Measurements from ENCODE around the gene ARHGEF2. TPM values are rescaled to one million over a fixed set of nuclear protein-coding genes. Genes with fewer than 3 reads are reported as not detected.
"Not testable (repeated sequence)": the region's sequence is repeated elsewhere in the genome, so short reads cannot be mapped to it uniquely, and the experiment has no call there.

The ARHGEF2 gene
- total and polyA plus RNA-seq, 2 donors (not counting 3 experiments of a cell fraction or from before 2014, with no cell fraction given), result 59.2 to 118 TPM

DNA sequence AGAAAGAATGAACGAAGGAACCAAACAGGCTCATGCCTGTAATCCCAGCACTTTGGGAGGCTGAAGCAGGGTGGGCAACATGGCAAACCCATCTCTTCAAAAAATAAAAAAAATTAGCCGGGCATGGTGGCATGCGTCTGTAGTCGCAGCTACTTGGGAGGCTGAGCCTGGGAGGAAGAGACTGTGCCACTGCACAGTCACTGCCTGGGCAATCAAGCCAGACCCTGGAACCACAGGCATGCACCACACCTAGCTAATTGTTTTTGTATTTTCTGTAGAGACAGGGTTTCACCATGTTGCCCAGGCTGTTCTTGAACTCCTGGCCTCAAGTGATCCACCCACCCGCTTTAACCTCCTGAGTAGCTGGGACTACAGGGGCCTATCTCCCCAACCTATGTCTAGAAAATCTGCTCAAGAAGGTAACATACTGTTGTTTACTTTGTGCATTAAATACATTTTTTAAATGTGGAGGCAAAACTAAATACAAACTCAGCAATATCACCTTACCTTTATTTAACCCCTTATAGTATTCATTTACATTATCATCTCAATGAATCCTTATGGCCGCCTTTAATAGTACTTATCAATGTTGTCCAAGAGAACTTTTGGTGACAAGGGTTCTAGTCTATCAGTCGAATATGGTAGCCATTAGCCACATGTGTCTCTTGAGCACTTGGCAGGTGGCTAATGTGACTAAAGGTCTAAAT lies 46.9 kb downstream of the ARHGEF2 start:
- peaks cover 66% of the 10 kb centered on the region for H3K79me2 ChIP-seq (ENCODE audit: control insufficient read depth, insufficient read depth, low read length)
- H3K27me3 ChIP-seq (ENCODE audit: control insufficient read depth in 2 of 2, insufficient read depth in 2 of 2, low read length in 2 of 2), result no peaks in the 10 kb centered on the region
- POLR2A ChIA-PET, result no interaction called here
- DNase-seq (ENCODE audit: low read depth, low spot score), result no peak
- intact Hi-C loops (cut with micrococcal nuclease) (no loop called here), dilution Hi-C loops (cut with MboI; ENCODE audit: extremely low pct_ligation_motif_present, low sequenced_read_pairs) (no loop called here)
- no peak overlapping the region for H2AFZ ChIP-seq (ENCODE audit: low read depth, low read length)
- peak overlapping the region; percentile 84 for H3K4me2 ChIP-seq (ENCODE audit: insufficient read depth, low read length)
- no peak for TF ChIP-seq EZH2 (IDR thresholded peaks at IDR 0.05; ENCODE audit: borderline replicate concordance, low read depth, low read length, severe bottlenecking)
- peak; percentile 12 for TF ChIP-seq POLR2A (IDR thresholded peaks at IDR 0.05; ENCODE audit: low read depth, low read length)
- TF ChIP-seq MYC (IDR thresholded peaks at IDR 0.05; ENCODE audit: low read depth, low read length), result no peak
- TF ChIP-seq POLR2AphosphoS5 (IDR thresholded peaks at IDR 0.05; ENCODE audit: insufficient read depth, low read depth, low read length), result no peak
- TF ChIP-seq MAX (IDR thresholded peaks at IDR 0.05; ENCODE audit: insufficient read depth, insufficient read length), result no peak
- H3K27ac ChIP-seq (ENCODE audit: insufficient read depth, low read depth, low read length), result no peak overlapping the region
- H3K9ac ChIP-seq (replicated peaks; ENCODE audit: extremely low read depth, insufficient read depth, low read length), result no peak overlapping the region
- peaks cover 42% of the 10 kb centered on the region for H3K4me1 ChIP-seq (ENCODE audit: control insufficient read depth, extremely low read depth, insufficient read depth, low read length)
- peaks cover 4% of the 10 kb centered on the region for H4K20me1 ChIP-seq (replicated peaks; ENCODE audit: control insufficient read depth, extremely low read depth, insufficient read depth, low read length)
- no TSS peak for BruUV-seq (replicated peaks)
- peak overlapping the region in 2 of 3 experiments; percentile 9 to 21 for H3K4me3 ChIP-seq (replicated peaks in 1 of 3; ENCODE audit: insufficient read depth in 1 of 3, low read depth in 1 of 3, low read length in 3 of 3)
- CTCF ChIA-PET, result interaction anchor here (0.7 to 6.7 kb wide), 7 partner anchors 10 to 135 kb away, joined by 3 to 57 read pairs (median 3); no protein-coding TSS in a partner anchor
- H3K9me3 ChIP-seq (replicated peaks; ENCODE audit: control insufficient read depth, insufficient read depth, low read length), result no peaks in the 10 kb centered on the region
- H3K36me3 ChIP-seq (ENCODE audit: control insufficient read depth in 2 of 2, extremely low read depth in 1 of 2, insufficient read depth in 2 of 2, low read length in 2 of 2), result peaks cover 18 to 28% of the 10 kb centered on the region in 2 experiments
- FAIRE-seq, result peak; percentile 4
- H3K9me1 ChIP-seq (replicated peaks; ENCODE audit: control insufficient read depth, extremely low read depth, insufficient read depth, low read length), result no peaks in the 10 kb centered on the region

GRCh38 chr1:155930725-155931124 lies 47.6 kb downstream of the ARHGEF2 start:
- Histone ChIP-seq H3K36me3 (ENCODE audit: control insufficient read depth in 2 of 2, extremely low read depth in 1 of 2, insufficient read depth in 2 of 2, low read length in 2 of 2) (peaks cover 24 to 34% of the 10 kb centered on the region in 2 experiments), H3K4me2 (ENCODE audit: insufficient read depth, low read length) (peak overlapping the region; percentile 84), H3K4me1 (ENCODE audit: control insufficient read depth, extremely low read depth, insufficient read depth, low read length) (peaks cover 42% of the 10 kb centered on the region), H3K79me2 (ENCODE audit: control insufficient read depth, insufficient read depth, low read length) (peaks cover 70% of the 10 kb centered on the region), H3K4me3 (replicated peaks in 1 of 3; ENCODE audit: insufficient read depth in 1 of 3, low read depth in 1 of 3, low read length in 3 of 3) (peak overlapping the region in 1 of 3 experiments; percentile 21)
- H3K9me3 ChIP-seq (replicated peaks; ENCODE audit: control insufficient read depth, insufficient read depth, low read length); dilution Hi-C loops (cut with MboI; ENCODE audit: extremely low pct_ligation_motif_present, low sequenced_read_pairs); H3K9ac ChIP-seq (replicated peaks; ENCODE audit: extremely low read depth, insufficient read depth, low read length); H3K27ac ChIP-seq (ENCODE audit: insufficient read depth, low read depth, low read length); H2AFZ ChIP-seq (ENCODE audit: low read depth, low read length); FAIRE-seq; H4K20me1 ChIP-seq (replicated peaks; ENCODE audit: control insufficient read depth, extremely low read depth, insufficient read depth, low read length); POLR2A ChIA-PET; H3K27me3 ChIP-seq (ENCODE audit: control insufficient read depth in 2 of 2, insufficient read depth in 2 of 2, low read length in 2 of 2); BruUV-seq (replicated peaks); H3K9me1 ChIP-seq (replicated peaks; ENCODE audit: control insufficient read depth, extremely low read depth, insufficient read depth, low read length); DNase-seq (ENCODE audit: low read depth, low spot score); intact Hi-C loops (cut with micrococcal nuclease): not testable (repeated sequence)
- CTCF ChIA-PET, result interaction anchor here (0.7 to 6.7 kb wide), 5 partner anchors 9 to 136 kb away, joined by 3 to 57 read pairs (median 3); no protein-coding TSS in a partner anchor

Measured in endothelial cell of umbilical vein (primary cell).